T follicular helper cell (primary cell): Measurements from ENCODE around the gene VGF.
"Not testable (repeated sequence)": the region's sequence is repeated elsewhere in the genome, so short reads cannot be mapped to it uniquely, and the experiment has no call there.

Experiments used
- DNase-seq: peaks from one replicate; pipeline ENCODE4 v3.0.0-alpha.2; 2020; ENCODE audit warnings: low read depth

Gene VGF

GRCh38 chr7:101134399-101134980, 30.9 kb downstream of the VGF start:
- DNase-seq: no peak

DNA sequence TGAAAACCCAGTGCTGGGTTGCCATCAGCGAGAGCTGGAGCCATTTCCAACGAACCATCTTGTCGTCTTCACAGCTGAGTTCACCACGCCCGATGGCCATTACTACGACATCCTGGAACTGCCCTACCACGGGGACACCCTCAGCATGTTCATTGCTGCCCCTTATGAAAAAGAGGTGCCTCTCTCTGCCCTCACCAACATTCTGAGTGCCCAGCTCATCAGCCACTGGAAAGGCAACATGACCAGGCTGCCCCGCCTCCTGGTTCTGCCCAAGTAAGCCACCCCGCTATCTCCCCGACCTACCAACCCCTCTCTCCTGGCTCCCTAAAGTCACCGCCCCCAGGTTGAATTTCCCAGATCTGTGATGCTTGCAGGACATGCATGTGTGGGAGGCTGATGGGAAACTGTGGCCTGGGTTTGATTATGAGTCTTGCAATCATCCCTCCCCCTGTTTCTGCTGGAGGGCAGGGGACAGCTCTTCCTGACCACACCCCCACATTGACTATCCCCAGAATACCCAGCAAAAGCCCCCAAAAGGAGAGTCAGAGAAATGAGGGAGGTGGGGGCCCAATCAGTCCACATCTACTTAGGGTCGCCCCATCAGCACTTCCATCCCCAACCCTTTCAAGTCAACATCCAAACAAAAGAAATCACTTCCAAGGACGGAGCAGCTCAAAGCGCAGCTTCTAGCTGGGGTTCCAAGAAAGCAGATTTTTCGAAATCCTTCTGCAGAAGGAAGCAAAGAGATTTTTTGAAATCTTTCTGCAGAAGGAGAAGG, 31.6 kb downstream of the VGF start:
- DNase-seq: no peak

GRCh38 chr7:101132626-101133600, 32.5 kb downstream of the VGF start:
- DNase-seq: not testable (repeated sequence)

- no peak for DNase-seq
Observed at GRCh38 chr7:101129603-101130117, 35.7 kb downstream of the VGF start.

GRCh38 chr7:101128040-101128834, 37.1 kb downstream of the VGF start:
- no peak for DNase-seq

- no peak for DNase-seq
Observed at GRCh38 chr7:101127460-101128039, 37.8 kb downstream of the VGF start.

DNA sequence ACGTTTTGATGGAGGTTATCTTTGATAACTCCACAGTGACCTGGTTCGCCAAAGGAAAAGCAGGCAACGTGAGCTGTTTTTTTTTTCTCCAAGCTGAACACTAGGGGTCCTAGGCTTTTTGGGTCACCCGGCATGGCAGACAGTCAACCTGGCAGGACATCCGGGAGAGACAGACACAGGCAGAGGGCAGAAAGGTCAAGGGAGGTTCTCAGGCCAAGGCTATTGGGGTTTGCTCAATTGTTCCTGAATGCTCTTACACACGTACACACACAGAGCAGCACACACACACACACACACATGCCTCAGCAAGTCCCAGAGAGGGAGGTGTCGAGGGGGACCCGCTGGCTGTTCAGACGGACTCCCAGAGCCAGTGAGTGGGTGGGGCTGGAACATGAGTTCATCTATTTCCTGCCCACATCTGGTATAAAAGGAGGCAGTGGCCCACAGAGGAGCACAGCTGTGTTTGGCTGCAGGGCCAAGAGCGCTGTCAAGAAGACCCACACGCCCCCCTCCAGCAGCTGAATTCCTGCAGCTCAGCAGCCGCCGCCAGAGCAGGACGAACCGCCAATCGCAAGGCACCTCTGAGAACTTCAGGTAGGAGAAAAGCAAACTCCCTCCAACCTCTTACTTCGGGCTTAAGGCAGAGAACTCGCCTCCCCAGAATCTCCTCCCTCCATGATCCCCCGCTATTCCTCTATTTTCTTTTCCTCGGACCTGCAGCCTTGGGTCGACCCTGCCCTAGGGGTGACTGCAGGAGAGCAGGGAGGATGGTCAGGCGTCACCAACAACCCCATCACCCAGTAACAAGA, 38.5 kb downstream of the VGF start, which contains the start of gene SERPINE1:
TSS of gene SERPINE1 (plus strand) at position 454 of the 809 bp plus-strand sequence. CDS start 1,290 bp downstream, outside the sequence.
- DNase-seq: no peak

- DNase-seq: no peak
Observed at GRCh38 chr7:101125989-101126650, 39.2 kb downstream of the VGF start.

- DNase-seq: no peak
Observed at GRCh38 chr7:101124376-101125056, 40.9 kb downstream of the VGF start.

GRCh38 chr7:101123703-101124068, 41.7 kb downstream of the VGF start:
- DNase-seq: no peak

DNA sequence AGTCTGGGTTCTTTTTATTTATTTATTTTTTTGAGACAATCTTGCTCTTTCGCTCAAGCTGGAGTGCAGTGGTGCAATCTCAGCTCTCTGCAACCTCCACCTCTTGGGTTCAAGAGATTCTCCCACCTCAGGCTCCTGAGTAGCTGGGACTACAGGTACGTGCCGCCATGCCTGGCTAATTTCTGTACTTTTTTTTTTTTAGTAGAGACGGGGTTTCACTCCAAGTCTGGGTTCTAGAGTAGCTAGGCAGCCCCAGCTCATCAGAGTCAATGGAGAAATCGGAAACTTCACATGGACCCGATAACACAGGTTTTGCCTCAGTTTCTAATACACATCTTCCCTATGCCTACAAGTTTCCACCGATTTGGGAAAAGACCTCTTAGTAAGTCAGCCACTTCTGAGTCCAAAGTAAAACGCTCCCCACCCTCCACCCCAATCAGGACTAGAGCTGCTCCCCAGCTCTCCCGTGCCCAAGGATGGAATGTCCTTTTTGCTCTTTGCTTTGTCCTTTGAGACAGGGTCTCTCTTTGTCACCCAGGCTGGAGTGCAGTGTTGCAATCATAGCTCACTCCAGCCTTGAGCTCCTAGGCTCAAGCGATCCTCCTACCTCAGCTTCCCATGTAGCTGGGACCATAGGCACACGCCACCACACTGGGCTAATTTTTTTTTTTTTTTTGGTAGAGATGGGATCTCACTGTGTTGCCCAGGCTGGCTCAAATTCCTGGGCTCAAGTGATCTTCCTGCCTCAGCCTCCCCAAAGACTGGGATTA, 42.3 kb downstream of the VGF start:
- DNase-seq: no peak

GRCh38 chr7:101121991-101122932, 43.1 kb downstream of the VGF start:
- DNase-seq: no peak

DNA sequence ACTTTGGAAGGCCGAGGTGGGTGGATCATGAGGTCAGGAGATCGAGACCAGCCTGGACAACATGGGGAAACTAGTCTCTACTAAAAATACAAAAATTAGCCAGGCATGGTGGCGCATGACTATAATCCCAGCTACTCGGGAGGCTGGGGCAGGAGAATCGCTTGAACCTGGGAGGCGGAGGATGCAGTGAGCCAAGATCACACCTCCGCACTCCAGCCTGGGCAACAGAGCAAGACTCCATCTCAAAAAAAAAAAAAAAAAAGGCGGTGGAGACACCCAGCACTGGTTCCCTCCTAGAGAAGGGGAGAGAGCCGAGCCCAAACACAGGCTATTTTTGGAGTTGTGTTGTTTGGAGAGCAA, 43.8 kb downstream of the VGF start:
- not testable (repeated sequence) for DNase-seq

GRCh38 chr7:101120315-101120714, 45.1 kb downstream of the VGF start:
- DNase-seq: no peak

- no peak for DNase-seq
Observed at GRCh38 chr7:101119876-101120275, 45.5 kb downstream of the VGF start.

GRCh38 chr7:101118856-101119255, 46.5 kb downstream of the VGF start:
- no peak for DNase-seq

GRCh38 chr7:101116898-101117297, 48.5 kb downstream of the VGF start:
- no peak for DNase-seq
